Astrocyte (in vitro differentiated cells and primary cell): ENCODE results near the gene NPAT. TPM values are rescaled to one million over a fixed set of nuclear protein-coding genes. Genes with fewer than 3 reads are reported as not detected.

ENCODE experiments used
- DNase-seq: peaks from one replicate; pipeline ENCODE4 v3.0.0-alpha.2; 2010; ENCODE audit warnings: low read depth
- FAIRE-seq: peaks from 2 replicates; lab custom pipeline; 2011; peaks lifted over from hg19 to GRCh38; lab: Jason Lieb, UNC
- H2AFZ ChIP-seq: 2 replicates; pipeline ENCODE4 v1.6.0; 2012; ENCODE audit warnings: low read depth, low read length, inconsistent platforms
- H3K27ac ChIP-seq: 2 replicates; pipeline ENCODE4 v1.5.1; 2011; ENCODE audit warnings: low read depth, low read length, inconsistent platforms
- H3K27me3 ChIP-seq: 2 replicates; pipeline ENCODE4 v1.6.0; 2011; ENCODE audit warnings: low read length, inconsistent platforms; ENCODE audit not compliant: insufficient read depth
- H3K36me3 ChIP-seq: 2 replicates; pipeline ENCODE4 v1.5.1; 2011; ENCODE audit warnings: low read length, inconsistent platforms; ENCODE audit not compliant: insufficient read depth
- H3K4me1 ChIP-seq: 2 replicates; pipeline ENCODE4 v1.5.1; 2011; ENCODE audit warnings: low read length, inconsistent platforms; ENCODE audit not compliant: insufficient read depth
- H3K4me2 ChIP-seq: 2 replicates; pipeline ENCODE4 v1.6.0; 2012; ENCODE audit warnings: low read length, inconsistent platforms
- H3K4me3 ChIP-seq: 2 replicates; pipeline ENCODE4 v1.5.1; 2011; ENCODE audit warnings: low read depth, mild to moderate bottlenecking, low read length, inconsistent platforms; ENCODE audit not compliant: insufficient read depth
- H3K79me2 ChIP-seq: 2 replicates; pipeline ENCODE4 v1.6.0; 2012; ENCODE audit warnings: mild to moderate bottlenecking, low read length, inconsistent platforms; ENCODE audit not compliant: insufficient read depth
- H3K9ac ChIP-seq: 2 replicates; pipeline ENCODE4 v1.6.0; 2012; ENCODE audit warnings: mild to moderate bottlenecking, low read length, inconsistent platforms
- H3K9me3 ChIP-seq: 2 replicates; pipeline ENCODE4 v1.5.1; 2012; ENCODE audit warnings: low read depth, mild to moderate bottlenecking, low read length, inconsistent platforms; ENCODE audit not compliant: insufficient read depth
- H4K20me1 ChIP-seq: 2 replicates; pipeline ENCODE4 v1.6.0; 2012; ENCODE audit warnings: low read length, inconsistent platforms; ENCODE audit not compliant: insufficient read depth
- H3K27ac Mint-ChIP-seq: one replicate; pipeline ENCODE4 v1.8.0; 2021; ENCODE audit warnings: mild to moderate bottlenecking, mixed read lengths; ENCODE audit not compliant: unreplicated experiment
- H3K27me3 Mint-ChIP-seq: one replicate; pipeline ENCODE4 v1.8.0; 2021; ENCODE audit warnings: low read depth, mixed read lengths; ENCODE audit not compliant: unreplicated experiment
- H3K36me3 Mint-ChIP-seq: one replicate; pipeline ENCODE4 v1.8.0; 2021; ENCODE audit warnings: low read depth, mixed read lengths; ENCODE audit not compliant: unreplicated experiment
- H3K4me1 Mint-ChIP-seq: one replicate; pipeline ENCODE4 v1.8.0; 2021; ENCODE audit warnings: low read depth, mixed read lengths; ENCODE audit not compliant: unreplicated experiment
- H3K4me3 Mint-ChIP-seq: one replicate; pipeline ENCODE4 v1.8.0; 2021; ENCODE audit warnings: mild to moderate bottlenecking, moderate library complexity, mixed read lengths; ENCODE audit not compliant: unreplicated experiment
- H3K9me3 Mint-ChIP-seq: one replicate; pipeline ENCODE4 v1.8.0; 2021; ENCODE audit warnings: mild to moderate bottlenecking, mixed read lengths; ENCODE audit not compliant: unreplicated experiment
- CTCF ChIP-seq: IDR thresholded peaks from 2 replicates; pipeline ENCODE4 v1.5.1; 2011; ENCODE audit warnings: low read depth, mild to moderate bottlenecking, inconsistent platforms, low read length, moderate library complexity; ENCODE audit not compliant: insufficient read depth
- EZH2 ChIP-seq: IDR thresholded peaks from 2 replicates; pipeline ENCODE4 v1.6.1; 2012; ENCODE audit warnings: mild to moderate bottlenecking, low read length, inconsistent platforms; ENCODE audit not compliant: insufficient read depth
- total RNA-seq: library from RNA; stranded (reverse); gene quantifications from 2 replicates; pipeline ENCODE4 v1.2.1, GENCODE V29; 2021

Gene NPAT
- total RNA-seq, 1 donor from 2014 or later = 10.4 TPM

GRCh38 chr11:108160970-108161566 lies 61.4 kb downstream of the NPAT start:
- Histone ChIP-seq H3K4me3 (no peak overlapping the region), H3K36me3 (peaks cover 18% of the 10 kb centered on the region), H3K4me1 (no peaks in the 10 kb centered on the region), H4K20me1 (no peaks in the 10 kb centered on the region), H3K27me3 (no peaks in the 10 kb centered on the region), H2AFZ (no peak overlapping the region), H3K9ac (no peak overlapping the region), H3K27ac (no peak overlapping the region), H3K9me3 (no peaks in the 10 kb centered on the region), H3K79me2 (no peaks in the 10 kb centered on the region), H3K4me2 (no peak overlapping the region)
- Mint-ChIP-seq H3K27ac (no peak overlapping the region), H3K4me3 (no peak overlapping the region), H3K27me3 (no peaks in the 10 kb centered on the region), H3K4me1 (no peaks in the 10 kb centered on the region), H3K36me3 (peaks cover 4% of the 10 kb centered on the region), H3K9me3 (no peaks in the 10 kb centered on the region)
- DNase-seq (no peak), FAIRE-seq (no peak)
- TF ChIP-seq CTCF = no peak
- TF ChIP-seq EZH2 = no peak

- TF ChIP-seq CTCF (no peak), EZH2 (no peak)
- FAIRE-seq = no peak
- H3K4me2 ChIP-seq = no peak overlapping the region
- no peaks in the 10 kb centered on the region for H3K27me3 ChIP-seq
- H2AFZ ChIP-seq = no peak overlapping the region
- Mint-ChIP-seq H3K4me1 (no peaks in the 10 kb centered on the region), H3K27ac (no peak overlapping the region), H3K27me3 (no peaks in the 10 kb centered on the region), H3K9me3 (no peaks in the 10 kb centered on the region), H3K36me3 (peaks cover 4% of the 10 kb centered on the region), H3K4me3 (no peak overlapping the region)
- no peaks in the 10 kb centered on the region for H3K9me3 ChIP-seq
- H3K36me3 ChIP-seq = peaks cover 20% of the 10 kb centered on the region
- DNase-seq = no peak
- no peaks in the 10 kb centered on the region for H3K4me1 ChIP-seq
- no peak overlapping the region for H3K4me3 ChIP-seq
- no peaks in the 10 kb centered on the region for H4K20me1 ChIP-seq
- H3K27ac ChIP-seq = no peak overlapping the region
- no peaks in the 10 kb centered on the region for H3K79me2 ChIP-seq
- H3K9ac ChIP-seq = no peak overlapping the region
Observed at GRCh38 chr11:108154591-108154990, 67.8 kb downstream of the NPAT start.

- no peak overlapping the region for H2AFZ ChIP-seq
- no peak overlapping the region for H3K4me2 ChIP-seq
- H3K4me1 Mint-ChIP-seq = no peaks in the 10 kb centered on the region
- no peak overlapping the region for H3K4me3 ChIP-seq
- H3K4me1 ChIP-seq = no peaks in the 10 kb centered on the region
- H3K36me3 ChIP-seq = peaks cover 51% of the 10 kb centered on the region
- no peaks in the 10 kb centered on the region for H3K9me3 Mint-ChIP-seq
- no peak overlapping the region for H3K27ac Mint-ChIP-seq
- H3K79me2 ChIP-seq = no peaks in the 10 kb centered on the region
- no peak for FAIRE-seq
- no peak overlapping the region for H3K4me3 Mint-ChIP-seq
- H3K27me3 ChIP-seq = no peaks in the 10 kb centered on the region
- H3K36me3 Mint-ChIP-seq = peaks cover 16% of the 10 kb centered on the region
- no peak overlapping the region for H3K9ac ChIP-seq
- DNase-seq = no peak
- no peak for TF ChIP-seq CTCF
- no peak for TF ChIP-seq EZH2
- H3K27me3 Mint-ChIP-seq = no peaks in the 10 kb centered on the region
- H4K20me1 ChIP-seq = no peaks in the 10 kb centered on the region
- no peak overlapping the region for H3K27ac ChIP-seq
- no peaks in the 10 kb centered on the region for H3K9me3 ChIP-seq
Observed at GRCh38 chr11:108148556-108148955, 73.9 kb downstream of the NPAT start.
